Skeletal muscle tissue (tissue), 4 donors: ENCODE results near the gene AGBL5. TPM values are rescaled to one million over a fixed set of nuclear protein-coding genes. Genes with fewer than 3 reads are reported as not detected.

Experiments used
- H3K27ac ChIP-seq: one replicate; pipeline ENCODE4 v1.7.0; 2013; ENCODE audit warnings: mild to moderate bottlenecking, low read depth, low read length, inconsistent platforms
- H3K27me3 ChIP-seq, 3 donors: one replicate each; pipeline ENCODE4 v1.7.0; 2013; ENCODE audit warnings: low read length in 3 of 3; ENCODE audit not compliant: control insufficient read depth in 3 of 3, insufficient read depth in 3 of 3
- H3K36me3 ChIP-seq, 3 donors: one replicate each; pipeline ENCODE4 v1.7.0; 2013; ENCODE audit warnings: low read length in 3 of 3; ENCODE audit not compliant: control insufficient read depth in 3 of 3, insufficient read depth in 3 of 3
- H3K4me1 ChIP-seq, 3 donors: one replicate each; pipeline ENCODE4 v1.7.0; 2013; ENCODE audit warnings: low read length in 3 of 3, mild to moderate bottlenecking in 3 of 3; ENCODE audit not compliant: control insufficient read depth in 3 of 3, insufficient read depth in 3 of 3
- H3K4me3 ChIP-seq, 3 donors: one replicate each; pipeline ENCODE4 v1.7.0; 2013; ENCODE audit warnings: low read length in 3 of 3
- H3K9ac ChIP-seq, 3 donors: one replicate each; pipeline ENCODE4 v1.7.0; 2013; ENCODE audit warnings: low read length in 3 of 3, mild to moderate bottlenecking in 3 of 3, moderate library complexity in 2 of 3, low read depth in 1 of 3
- H3K9me3 ChIP-seq, 3 donors: one replicate each; pipeline ENCODE4 v1.7.0; 2013; ENCODE audit warnings: low read length in 3 of 3; ENCODE audit not compliant: control insufficient read depth in 3 of 3
- total RNA-seq: library from RNA; depleted of rRNA; stranded (reverse); fragments of >200 nt; gene quantifications from one replicate; pipeline ENCODE4 v1.2.3, GENCODE V29; 2014
- donor health status: Osteomylitis.

Gene AGBL5
- total RNA-seq, 1 donor from 2014 or later = 6.8 TPM

DNA sequence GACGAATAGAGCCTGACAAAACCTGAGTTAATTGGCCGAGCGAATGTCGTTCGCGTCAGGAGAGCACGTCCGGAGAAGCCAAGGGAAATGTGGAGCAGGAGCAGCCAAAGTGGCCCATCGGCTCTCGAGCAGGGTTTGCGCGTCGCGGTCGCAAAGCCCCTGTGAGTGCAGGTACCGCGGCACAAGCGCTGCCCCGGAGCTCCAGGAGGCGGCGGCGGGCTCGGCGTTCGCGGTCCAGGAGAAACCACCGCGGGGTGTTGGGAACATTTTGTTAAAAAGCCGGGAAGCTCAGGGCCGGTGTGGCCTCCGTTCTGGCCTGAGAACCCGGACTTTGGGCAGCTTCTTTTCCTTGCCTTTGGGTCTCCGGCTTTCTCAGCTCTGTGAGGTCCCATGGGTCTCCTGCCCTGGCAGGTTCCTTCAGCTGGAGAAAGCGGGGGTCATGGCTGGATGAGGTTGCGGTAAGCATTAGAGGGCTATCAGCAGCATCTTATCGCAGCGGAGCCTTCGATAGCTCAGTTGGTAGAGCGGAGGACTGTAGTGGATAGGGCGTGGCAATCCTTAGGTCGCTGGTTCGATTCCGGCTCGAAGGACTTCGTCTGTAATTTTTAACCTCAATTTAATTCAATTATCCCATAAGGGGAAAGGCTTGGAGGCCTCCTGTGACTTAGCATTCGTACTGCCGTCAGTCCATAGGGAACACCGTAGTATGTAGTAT lies 1.0 kb upstream of the AGBL5 start:
- Histone ChIP-seq H3K27me3 (no peaks in the 10 kb centered on the region), H3K4me3 (peak overlapping the region; percentile 81 to 86 (median 83)), H3K27ac (peak overlapping the region; percentile 83), H3K36me3 (peaks cover 17 to 25% (median 21%) of the 10 kb centered on the region in 3 donors), H3K4me1 (peaks cover 18 to 25% (median 20%) of the 10 kb centered on the region in 3 donors), H3K9me3 (no peaks in the 10 kb centered on the region), H3K9ac (peak overlapping the region; percentile 71 to 85 (median 80))

DNA sequence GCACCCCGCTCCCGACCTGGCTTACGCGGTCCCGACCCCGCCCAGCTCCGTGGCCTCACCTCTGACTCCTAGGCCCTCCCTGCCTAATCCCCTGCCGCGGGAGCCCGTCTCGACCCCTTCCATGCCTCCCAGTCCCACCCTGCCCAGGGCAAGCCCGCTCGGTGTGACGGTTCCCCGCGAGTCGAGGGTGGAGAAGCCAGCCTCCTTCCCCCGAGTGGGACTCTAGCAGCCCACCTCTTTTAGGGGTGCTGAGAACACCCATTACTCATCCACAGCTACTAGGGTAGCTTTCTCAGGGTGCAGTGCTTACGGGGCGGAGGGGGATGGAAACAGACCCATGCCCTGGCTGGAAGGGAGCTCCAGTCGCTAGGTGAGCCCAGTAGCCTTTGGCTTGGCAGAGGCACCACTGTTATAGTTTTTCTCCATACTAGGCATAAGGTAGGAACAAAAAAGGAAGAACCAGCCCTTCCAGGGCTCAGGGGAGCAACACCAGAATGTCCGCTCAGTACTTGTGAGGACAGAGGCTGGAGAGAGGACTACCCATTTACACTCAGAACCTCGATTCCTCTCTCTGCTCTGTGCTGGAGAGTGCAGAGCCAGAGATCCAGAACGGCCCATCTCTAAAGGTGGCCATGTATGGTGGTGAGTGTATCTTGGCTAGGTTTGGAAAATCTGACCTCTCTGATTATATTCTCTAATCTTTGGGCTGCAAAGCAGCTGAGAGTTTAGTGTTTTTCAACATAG lies 606 bp downstream of the AGBL5 start:
- H3K4me3 ChIP-seq = peak overlapping the region; percentile 83 to 86 (median 83)
- H3K36me3 ChIP-seq = peaks cover 23 to 37% (median 37%) of the 10 kb centered on the region in 3 donors
- H3K4me1 ChIP-seq = peaks cover 18 to 25% (median 20%) of the 10 kb centered on the region in 3 donors
- peak overlapping the region; percentile 39 for H3K27ac ChIP-seq
- peak overlapping the region; percentile 69 to 77 (median 71) for H3K9ac ChIP-seq
- H3K9me3 ChIP-seq = no peaks in the 10 kb centered on the region
- H3K27me3 ChIP-seq = no peaks in the 10 kb centered on the region

DNA sequence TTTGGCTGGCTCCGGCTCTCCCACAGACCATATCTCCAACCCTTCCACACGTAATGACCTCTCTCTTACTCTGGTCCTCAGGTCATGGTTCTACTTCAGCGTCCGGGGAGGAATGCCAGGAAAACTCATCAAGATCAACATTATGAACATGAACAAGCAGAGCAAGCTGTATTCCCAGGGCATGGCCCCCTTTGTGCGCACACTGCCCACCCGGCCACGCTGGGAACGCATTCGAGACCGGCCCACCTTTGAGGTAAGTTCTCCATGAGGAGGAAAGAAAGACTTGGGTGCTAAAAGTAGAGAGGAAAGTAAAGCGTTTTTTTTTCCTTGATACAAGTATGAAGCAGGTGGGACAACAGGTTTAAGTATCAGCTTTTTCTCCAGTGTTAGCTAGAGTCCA lies 1.9 kb downstream of the AGBL5 start:
- Histone ChIP-seq H3K27me3 (no peaks in the 10 kb centered on the region), H3K4me3 (no peak overlapping the region), H3K9me3 (no peaks in the 10 kb centered on the region), H3K4me1 (peaks cover 18 to 25% (median 20%) of the 10 kb centered on the region in 3 donors), H3K9ac (no peak overlapping the region), H3K27ac (no peak overlapping the region), H3K36me3 (peaks cover 28 to 47% (median 46%) of the 10 kb centered on the region in 3 donors)

DNA sequence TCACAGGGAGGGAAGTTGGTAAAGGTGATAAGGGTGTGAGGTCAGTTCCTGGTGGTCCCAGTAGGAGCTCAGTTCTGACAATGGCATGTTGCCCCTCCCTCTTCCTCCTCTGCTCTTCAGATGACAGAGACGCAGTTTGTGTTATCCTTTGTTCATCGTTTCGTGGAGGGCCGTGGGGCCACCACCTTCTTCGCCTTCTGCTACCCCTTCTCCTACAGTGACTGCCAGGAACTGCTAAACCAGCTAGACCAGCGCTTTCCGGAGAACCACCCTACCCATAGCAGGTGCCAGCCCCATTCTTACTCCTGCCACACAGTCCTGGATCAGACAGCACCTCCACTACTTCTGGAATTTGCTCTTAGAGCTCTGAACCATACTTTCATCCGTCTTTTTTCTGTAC lies 2.3 kb downstream of the AGBL5 start:
- H3K36me3 ChIP-seq = peaks cover 31 to 50% (median 49%) of the 10 kb centered on the region in 3 donors
- no peaks in the 10 kb centered on the region for H3K27me3 ChIP-seq
- H3K9ac ChIP-seq = no peak overlapping the region
- H3K4me3 ChIP-seq = no peak overlapping the region
- H3K9me3 ChIP-seq = no peaks in the 10 kb centered on the region
- H3K27ac ChIP-seq = no peak overlapping the region
- H3K4me1 ChIP-seq = peaks cover 18 to 25% (median 20%) of the 10 kb centered on the region in 3 donors

DNA sequence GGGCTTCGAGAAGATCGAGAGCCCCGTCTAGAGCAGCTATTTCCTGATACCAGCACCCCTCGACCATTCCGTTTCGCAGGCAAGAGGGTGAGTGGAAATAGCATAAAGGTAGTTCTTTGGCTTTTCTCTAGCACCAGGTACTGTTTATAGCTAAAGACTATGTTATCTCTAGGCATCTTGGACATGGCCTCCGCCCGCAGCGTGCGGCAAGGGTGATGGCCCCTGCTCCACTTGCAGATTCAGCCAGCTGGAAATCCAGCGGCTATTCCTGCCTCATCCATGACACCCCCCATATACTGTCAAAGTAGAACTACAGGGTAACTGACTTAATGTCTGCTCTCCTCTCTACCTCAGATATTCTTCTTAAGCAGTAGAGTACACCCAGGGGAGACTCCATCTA lies 3.3 kb downstream of the AGBL5 start:
- H3K36me3 ChIP-seq = peaks cover 31 to 59% (median 55%) of the 10 kb centered on the region in 3 donors
- no peak overlapping the region for H3K9ac ChIP-seq
- no peaks in the 10 kb centered on the region for H3K9me3 ChIP-seq
- peaks cover 12 to 19% (median 14%) of the 10 kb centered on the region in 3 donors for H3K4me1 ChIP-seq
- H3K4me3 ChIP-seq = no peak overlapping the region
- H3K27me3 ChIP-seq = no peaks in the 10 kb centered on the region
- no peak overlapping the region for H3K27ac ChIP-seq

DNA sequence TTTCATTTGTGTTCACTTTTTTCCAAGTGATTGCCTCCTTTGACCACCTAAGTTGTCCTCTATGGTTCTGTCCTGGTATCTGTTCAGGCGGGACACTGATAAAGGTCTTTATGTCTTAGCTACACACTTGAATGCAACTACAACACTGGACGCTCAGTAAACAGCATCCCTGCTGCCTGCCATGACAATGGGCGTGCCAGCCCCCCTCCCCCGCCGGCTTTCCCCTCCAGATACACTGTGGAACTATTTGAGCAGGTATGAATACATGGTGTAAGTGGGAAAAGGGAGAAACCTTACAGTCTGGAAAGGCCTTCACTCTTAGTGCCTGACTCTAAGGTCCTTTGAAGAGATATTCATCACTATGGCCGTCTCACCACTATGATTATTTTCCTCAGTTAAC lies 5.7 kb downstream of the AGBL5 start:
- Histone ChIP-seq H3K27ac (no peak overlapping the region), H3K9ac (no peak overlapping the region), H3K4me1 (peaks cover 1 to 3% (median 2%) of the 10 kb centered on the region in 3 donors), H3K4me3 (no peak overlapping the region), H3K36me3 (peaks cover 31 to 65% (median 57%) of the 10 kb centered on the region in 3 donors), H3K9me3 (no peaks in the 10 kb centered on the region), H3K27me3 (no peaks in the 10 kb centered on the region)

DNA sequence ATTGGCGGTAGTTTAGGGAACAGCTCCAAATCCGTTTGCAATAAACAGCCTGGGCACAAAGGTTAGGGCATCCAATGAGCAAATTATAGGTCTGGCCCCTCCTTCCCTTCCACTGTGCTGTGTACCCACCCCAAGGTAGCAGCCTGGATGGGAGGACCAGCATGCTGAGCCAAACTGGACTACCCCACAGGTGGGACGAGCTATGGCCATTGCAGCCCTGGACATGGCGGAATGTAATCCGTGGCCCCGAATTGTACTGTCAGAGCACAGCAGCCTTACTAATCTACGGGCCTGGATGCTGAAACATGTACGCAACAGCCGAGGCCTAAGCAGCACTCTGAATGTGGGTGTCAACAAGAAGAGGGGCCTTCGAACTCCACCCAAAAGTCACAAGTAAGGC lies 6.7 kb downstream of the AGBL5 start:
- H3K9ac ChIP-seq = no peak overlapping the region
- H3K9me3 ChIP-seq = no peaks in the 10 kb centered on the region
- H3K4me3 ChIP-seq = no peak overlapping the region
- peaks cover 30 to 66% (median 57%) of the 10 kb centered on the region in 3 donors for H3K36me3 ChIP-seq
- no peaks in the 10 kb centered on the region for H3K27me3 ChIP-seq
- no peaks in the 10 kb centered on the region for H3K4me1 ChIP-seq
- no peak overlapping the region for H3K27ac ChIP-seq

DNA sequence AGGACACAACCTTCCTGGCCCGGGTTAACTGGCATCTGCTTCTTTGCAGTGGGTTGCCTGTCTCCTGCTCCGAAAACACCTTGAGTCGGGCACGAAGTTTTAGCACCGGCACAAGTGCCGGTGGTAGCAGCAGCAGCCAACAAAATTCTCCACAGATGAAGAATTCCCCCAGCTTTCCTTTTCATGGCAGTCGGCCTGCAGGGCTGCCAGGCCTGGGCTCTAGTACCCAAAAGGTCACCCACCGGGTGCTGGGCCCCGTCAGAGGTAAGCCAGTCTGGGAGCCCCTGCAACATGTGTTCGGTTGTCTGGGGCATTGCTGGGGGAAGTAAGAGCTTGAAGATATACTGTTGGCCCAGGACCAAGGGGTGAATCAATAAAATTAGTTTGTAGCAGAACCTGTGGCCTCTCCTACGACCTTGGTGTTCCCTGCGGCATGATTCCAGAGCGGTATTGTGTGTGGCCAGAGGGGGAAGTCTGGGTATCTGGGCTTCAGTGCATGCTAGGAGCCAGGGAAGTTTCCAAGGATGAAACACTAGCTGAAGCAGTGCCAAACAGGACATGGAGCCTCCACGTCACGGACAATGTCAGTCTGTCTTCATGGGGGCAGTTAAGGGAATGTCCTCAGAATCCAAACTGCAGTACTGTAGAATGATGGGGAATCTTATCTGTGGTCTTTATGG lies 7.8 kb downstream of the AGBL5 start:
- H3K4me3 ChIP-seq = no peak overlapping the region
- peaks cover 23 to 56% (median 46%) of the 10 kb centered on the region in 3 donors for H3K36me3 ChIP-seq
- H3K4me1 ChIP-seq = peaks cover 0 to 7% (median 5%) of the 10 kb centered on the region in 3 donors
- H3K27me3 ChIP-seq = no peaks in the 10 kb centered on the region
- peak overlapping the region in 1 of 3 donors; percentile 48 for H3K9ac ChIP-seq
- H3K27ac ChIP-seq = no peak overlapping the region
- H3K9me3 ChIP-seq = no peaks in the 10 kb centered on the region

DNA sequence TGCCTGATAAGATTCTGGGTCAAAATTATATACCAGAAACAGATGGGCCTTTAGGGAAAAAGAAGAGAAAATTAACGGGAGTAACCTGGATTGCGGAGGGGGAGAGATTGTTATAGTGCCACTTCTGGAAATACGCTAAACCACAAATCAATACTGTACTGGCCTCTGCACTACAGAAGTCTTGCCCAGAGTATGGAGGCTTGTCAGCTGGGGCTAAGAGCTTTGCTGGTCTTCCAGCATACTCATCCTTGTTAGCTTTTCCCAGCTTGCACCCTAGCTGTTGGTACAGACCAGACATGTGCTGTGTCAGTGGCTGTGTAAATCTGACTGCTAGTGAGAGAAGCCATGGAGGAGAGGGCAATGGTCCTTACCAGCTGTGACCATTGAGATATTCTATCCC lies 8.9 kb downstream of the AGBL5 start:
- Histone ChIP-seq H3K27me3 (no peaks in the 10 kb centered on the region), H3K4me1 (peaks cover 0 to 7% (median 5%) of the 10 kb centered on the region in 3 donors), H3K36me3 (peaks cover 18 to 45% (median 38%) of the 10 kb centered on the region in 3 donors), H3K4me3 (no peak overlapping the region), H3K27ac (no peak overlapping the region), H3K9me3 (no peaks in the 10 kb centered on the region), H3K9ac (no peak overlapping the region)
